Measurements from ENCODE around the gene BHMT. TPM values are rescaled to one million over a fixed set of nuclear protein-coding genes. Genes with fewer than 3 reads are reported as not detected.

BHMT gene
- total and polyA plus RNA-seq, 2 experiments from 2014 or later = 10.2 to 22.1 TPM

GRCh38 chr5:79070350-79070667 is 41.3 kb upstream of the BHMT start:
- Histone ChIP-seq H3K4me2 (no peak overlapping the region), H3K4me1 (ENCODE audit: insufficient read depth) (peaks cover 4% of the 10 kb centered on the region), H2AFZ (no peak overlapping the region), H3K9me2 (replicated peaks; ENCODE audit: insufficient read depth) (no peaks in the 10 kb centered on the region), H3K79me2 (no peaks in the 10 kb centered on the region), H3K27ac (no peak overlapping the region), H4K20me1 (ENCODE audit: insufficient read depth, poor library complexity, severe bottlenecking) (no peaks in the 10 kb centered on the region), H3K4me3 (no peak overlapping the region), H3K36me3 (replicated peaks; ENCODE audit: insufficient read depth, low read depth) (no peaks in the 10 kb centered on the region), H3K27me3 (no peaks in the 10 kb centered on the region), H3K9me3 (ENCODE audit: low read depth) (no peaks in the 10 kb centered on the region)
- WGBS (ENCODE audit: low lambda C conversion rate, missing lambda C conversion rate) = 67% methylated on average over 9 of the region's 9 CpGs
- DNase-seq (ENCODE audit: low spot score) = no peak
- TF ChIP-seq EZH2 (IDR thresholded peaks at IDR 0.05; ENCODE audit: borderline replicate concordance) = no peak
- no peak for TF ChIP-seq CTCF (IDR thresholded peaks at IDR 0.05; ENCODE audit: poor library complexity)
- no peak for TF ChIP-seq EZH2phosphoT487 (IDR thresholded peaks at IDR 0.05; ENCODE audit: low read depth, severe bottlenecking, unreplicated experiment)

- Histone ChIP-seq H3K4me2 (no peak overlapping the region), H3K27me3 (no peaks in the 10 kb centered on the region), H4K20me1 (ENCODE audit: insufficient read depth, poor library complexity, severe bottlenecking) (no peaks in the 10 kb centered on the region), H3K9me3 (ENCODE audit: low read depth) (no peaks in the 10 kb centered on the region), H3K9me2 (replicated peaks; ENCODE audit: insufficient read depth) (no peaks in the 10 kb centered on the region), H3K36me3 (replicated peaks; ENCODE audit: insufficient read depth, low read depth) (no peaks in the 10 kb centered on the region), H3K4me1 (ENCODE audit: insufficient read depth) (peaks cover 4% of the 10 kb centered on the region), H2AFZ (no peak overlapping the region), H3K27ac (no peak overlapping the region), H3K4me3 (no peak overlapping the region), H3K79me2 (no peaks in the 10 kb centered on the region)
- WGBS (ENCODE audit: low lambda C conversion rate, missing lambda C conversion rate) = 80% methylated on average over 6 of the region's 6 CpGs
- DNase-seq (ENCODE audit: low spot score) = no peak
- no peak for TF ChIP-seq CTCF (IDR thresholded peaks at IDR 0.05; ENCODE audit: poor library complexity)
- TF ChIP-seq EZH2phosphoT487 (IDR thresholded peaks at IDR 0.05; ENCODE audit: low read depth, severe bottlenecking, unreplicated experiment) = no peak
- no peak for TF ChIP-seq EZH2 (IDR thresholded peaks at IDR 0.05; ENCODE audit: borderline replicate concordance)
Observed at GRCh38 chr5:79074641-79075040, 37.0 kb upstream of the BHMT start.

GRCh38 chr5:79075646-79076426 is 35.8 kb upstream of the BHMT start:
- H3K36me3 ChIP-seq (replicated peaks; ENCODE audit: insufficient read depth, low read depth) = no peaks in the 10 kb centered on the region
- H2AFZ ChIP-seq = no peak overlapping the region
- H3K4me2 ChIP-seq = no peak overlapping the region
- no peaks in the 10 kb centered on the region for H3K9me2 ChIP-seq (replicated peaks; ENCODE audit: insufficient read depth)
- no peak for DNase-seq (ENCODE audit: low spot score)
- H4K20me1 ChIP-seq (ENCODE audit: insufficient read depth, poor library complexity, severe bottlenecking) = no peaks in the 10 kb centered on the region
- no peaks in the 10 kb centered on the region for H3K4me1 ChIP-seq (ENCODE audit: insufficient read depth)
- TF ChIP-seq EZH2phosphoT487 (IDR thresholded peaks at IDR 0.05; ENCODE audit: low read depth, severe bottlenecking, unreplicated experiment) = no peak
- no peak for TF ChIP-seq CTCF (IDR thresholded peaks at IDR 0.05; ENCODE audit: poor library complexity)
- H3K79me2 ChIP-seq = no peaks in the 10 kb centered on the region
- no peak overlapping the region for H3K4me3 ChIP-seq
- no peaks in the 10 kb centered on the region for H3K27me3 ChIP-seq
- WGBS (ENCODE audit: low lambda C conversion rate, missing lambda C conversion rate) = 89% methylated on average over 11 of the region's 11 CpGs
- H3K9me3 ChIP-seq (ENCODE audit: low read depth) = no peaks in the 10 kb centered on the region
- no peak overlapping the region for H3K27ac ChIP-seq

Measured in hepatocyte (in vitro differentiated cells).